Activated gamma-delta T cell (primary cell): ENCODE results near the gene SLC10A3.

ENCODE experiments used
- DNase-seq: peaks from one replicate; lab custom pipeline; 2025; lab: John Stamatoyannopoulos, UW

The SLC10A3 gene

GRCh38 chrX:154465601-154466000 lies 24.8 kb downstream of the SLC10A3 start:
- no peak for DNase-seq

- DNase-seq = no peak
Observed at GRCh38 chrX:154464806-154465365, 25.5 kb downstream of the SLC10A3 start.

GRCh38 chrX:154463611-154464220 lies 26.7 kb downstream of the SLC10A3 start:
- no peak for DNase-seq

GRCh38 chrX:154462396-154462795 lies 28.0 kb downstream of the SLC10A3 start:
- DNase-seq = no peak

GRCh38 chrX:154460326-154460725 lies 30.1 kb downstream of the SLC10A3 start:
- DNase-seq = no peak

GRCh38 chrX:154459832-154460231 lies 30.6 kb downstream of the SLC10A3 start:
- DNase-seq = no peak

GRCh38 chrX:154458954-154459778 lies 31.3 kb downstream of the SLC10A3 start:
- DNase-seq = no peak

- peak; percentile 59 for DNase-seq
Observed at GRCh38 chrX:154458116-154458953, 32.1 kb downstream of the SLC10A3 start, which contains the start of gene PLXNA3. TSS of gene PLXNA3 (plus strand) at chrX:154458281. CDS start at chrX:154460184, 1,903 bp downstream.

- peak; percentile 56 for DNase-seq
Observed at GRCh38 chrX:154457491-154458115, 32.8 kb downstream of the SLC10A3 start.

- no peak for DNase-seq
Observed at GRCh38 chrX:154452823-154453222, 37.6 kb downstream of the SLC10A3 start.

GRCh38 chrX:154450312-154450711 lies 40.1 kb downstream of the SLC10A3 start:
- DNase-seq = no peak

- DNase-seq = no peak
Observed at GRCh38 chrX:154449618-154450017, 40.8 kb downstream of the SLC10A3 start.

GRCh38 chrX:154448484-154448883 lies 41.9 kb downstream of the SLC10A3 start:
- DNase-seq = no peak

- DNase-seq = no peak
Observed at GRCh38 chrX:154446430-154446829, 44.0 kb downstream of the SLC10A3 start.

- DNase-seq = no peak
Observed at GRCh38 chrX:154445776-154446175, 44.7 kb downstream of the SLC10A3 start.

- no peak for DNase-seq
Observed at GRCh38 chrX:154444755-154445246, 45.6 kb downstream of the SLC10A3 start.

- DNase-seq = peak; percentile 69
Observed at GRCh38 chrX:154443992-154444754, 46.3 kb downstream of the SLC10A3 start, which contains the start of gene FAM50A. TSS of gene FAM50A (plus strand) at chrX:154444141. CDS start at chrX:154444236, 95 bp downstream.

GRCh38 chrX:154443479-154443910 lies 46.9 kb downstream of the SLC10A3 start:
- no peak for DNase-seq

- no peak for DNase-seq
Observed at GRCh38 chrX:154441984-154442707, 48.3 kb downstream of the SLC10A3 start.

GRCh38 chrX:154441564-154441963 lies 48.9 kb downstream of the SLC10A3 start:
- DNase-seq = no peak
